AG10803 (cell line): ENCODE measurements around the gene TMCC3.

Source experiments
- DNase-seq: peaks from one replicate; pipeline ENCODE4 v3.0.0; 2010; ENCODE audit warnings: low read depth
- H3K4me3 ChIP-seq: 2 replicates; pipeline ENCODE4 v1.5.1; 2011; ENCODE audit warnings: mild to moderate bottlenecking, low read length, control low read depth
- CTCF ChIP-seq: conservative IDR thresholded peaks from 2 replicates; pipeline ENCODE4 v1.5.1; 2011; ENCODE audit warnings: mild to moderate bottlenecking, low read length, control low read depth, inconsistent platforms

The TMCC3 gene

GRCh38 chr12:94592080-94592479 is 58.3 kb downstream of the TMCC3 start:
- H3K4me3 ChIP-seq, result no peak overlapping the region
- DNase-seq, result no peak

GRCh38 chr12:94590428-94590827 is 59.9 kb downstream of the TMCC3 start:
- TF ChIP-seq CTCF, result no peak
- H3K4me3 ChIP-seq, result no peak overlapping the region
- DNase-seq, result no peak

More at GRCh38 chr12:94592080-94592479, 58.3 kb downstream of the TMCC3 start:
- TF ChIP-seq CTCF, result no peak

GRCh38 chr12:94589591-94590001 is 60.8 kb downstream of the TMCC3 start:
- DNase-seq, result no peak
- H3K4me3 ChIP-seq, result no peak overlapping the region
- no peak for TF ChIP-seq CTCF

- TF ChIP-seq CTCF, result no peak
- no peak overlapping the region for H3K4me3 ChIP-seq
- DNase-seq, result no peak
These were observed 62.0 kb downstream of the TMCC3 start for GRCh38 chr12:94588346-94588745.

- DNase-seq, result no peak
- TF ChIP-seq CTCF, result no peak
- no peak overlapping the region for H3K4me3 ChIP-seq
These were observed 62.8 kb downstream of the TMCC3 start for GRCh38 chr12:94587266-94588241.

GRCh38 chr12:94586589-94587259 is 63.6 kb downstream of the TMCC3 start:
- H3K4me3 ChIP-seq, result no peak overlapping the region
- DNase-seq, result no peak
- no peak for TF ChIP-seq CTCF
